Measurements from ENCODE around the gene NTPCR. TPM values are rescaled to one million over a fixed set of nuclear protein-coding genes. Genes with fewer than 3 reads are reported as not detected.

Gene NTPCR
- total RNA-seq, 1 donor from 2014 or later: 57.1 TPM

GRCh38 chr1:232937741-232938375 lies 12.6 kb upstream of the NTPCR start:
- peaks cover 2% of the 10 kb centered on the region for H3K27me3 Mint-ChIP-seq (ENCODE audit: unreplicated experiment)
- peaks cover 14% of the 10 kb centered on the region for H3K4me1 Mint-ChIP-seq (ENCODE audit: unreplicated experiment)

DNA sequence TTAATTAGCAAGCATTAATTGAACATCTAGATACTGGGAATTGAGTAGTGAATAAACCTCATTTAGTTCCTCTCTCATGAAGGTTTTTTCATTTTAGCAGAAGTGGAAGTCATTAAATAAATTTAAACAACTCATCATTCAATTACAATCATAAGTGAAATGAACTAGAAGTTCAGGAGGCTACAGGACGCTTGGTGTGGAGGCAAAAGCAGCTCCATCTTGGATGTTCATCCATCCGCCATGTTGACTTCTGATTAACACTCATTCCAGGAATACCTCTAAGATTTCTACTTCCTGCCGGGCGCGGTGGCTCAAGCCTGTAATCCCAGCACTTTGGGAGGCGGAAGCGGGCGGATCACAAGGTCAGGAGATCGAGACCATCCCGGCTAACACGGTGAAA lies 11.5 kb upstream of the NTPCR start:
- Mint-ChIP-seq H3K27ac (ENCODE audit: unreplicated experiment) (no peak overlapping the region), H3K36me3 (ENCODE audit: low read depth, unreplicated experiment) (no peaks in the 10 kb centered on the region), H3K27me3 (ENCODE audit: unreplicated experiment) (peaks cover 2% of the 10 kb centered on the region), H3K4me1 (ENCODE audit: unreplicated experiment) (peaks cover 19% of the 10 kb centered on the region), H3K9me3 (ENCODE audit: unreplicated experiment) (no peaks in the 10 kb centered on the region), H3K4me3 (ENCODE audit: unreplicated experiment) (no peak overlapping the region)
- no peak for TF ChIP-seq CTCF (IDR thresholded peaks at IDR 0.05; ENCODE audit: unreplicated experiment)
- no peak for DNase-seq (ENCODE audit: low spot score)

More at GRCh38 chr1:232937741-232938375, 12.6 kb upstream of the NTPCR start:
- no peak overlapping the region for H3K4me3 Mint-ChIP-seq (ENCODE audit: unreplicated experiment)
- no peak for DNase-seq (ENCODE audit: low spot score)
- no peak overlapping the region for H3K27ac Mint-ChIP-seq (ENCODE audit: unreplicated experiment)
- no peaks in the 10 kb centered on the region for H3K9me3 Mint-ChIP-seq (ENCODE audit: unreplicated experiment)
- H3K36me3 Mint-ChIP-seq (ENCODE audit: low read depth, unreplicated experiment): no peaks in the 10 kb centered on the region
- no peak for TF ChIP-seq CTCF (IDR thresholded peaks at IDR 0.05; ENCODE audit: unreplicated experiment)

DNA sequence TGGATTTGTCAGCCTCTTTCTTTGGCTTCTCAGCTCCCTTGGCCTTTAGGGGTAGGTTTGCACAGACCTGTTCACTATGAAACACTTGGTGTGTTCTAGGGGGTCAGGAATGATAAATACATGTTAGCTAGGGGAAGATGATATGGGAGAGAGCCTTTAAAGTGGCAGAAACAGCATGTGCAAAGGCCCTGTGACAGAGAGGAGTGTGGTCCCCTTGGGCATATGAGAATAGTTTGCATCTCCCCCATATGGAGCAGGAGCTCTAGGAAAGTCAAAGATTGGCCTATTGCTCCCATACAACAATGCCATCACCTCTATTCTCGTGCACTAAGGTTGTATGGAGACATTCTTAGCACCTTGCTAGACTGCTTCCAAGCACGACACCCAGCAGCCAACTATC lies 10.7 kb upstream of the NTPCR start:
- DNase-seq (ENCODE audit: low spot score): no peak
- H3K4me1 Mint-ChIP-seq (ENCODE audit: unreplicated experiment): peaks cover 19% of the 10 kb centered on the region
- no peaks in the 10 kb centered on the region for H3K36me3 Mint-ChIP-seq (ENCODE audit: low read depth, unreplicated experiment)
- H3K9me3 Mint-ChIP-seq (ENCODE audit: unreplicated experiment): no peaks in the 10 kb centered on the region
- no peak overlapping the region for H3K27ac Mint-ChIP-seq (ENCODE audit: unreplicated experiment)
- no peak for TF ChIP-seq CTCF (IDR thresholded peaks at IDR 0.05; ENCODE audit: unreplicated experiment)
- H3K4me3 Mint-ChIP-seq (ENCODE audit: unreplicated experiment): no peak overlapping the region
- H3K27me3 Mint-ChIP-seq (ENCODE audit: unreplicated experiment): peaks cover 2% of the 10 kb centered on the region

- Mint-ChIP-seq H3K27me3 (ENCODE audit: unreplicated experiment) (peaks cover 2% of the 10 kb centered on the region), H3K4me3 (ENCODE audit: unreplicated experiment) (no peak overlapping the region), H3K27ac (ENCODE audit: unreplicated experiment) (no peak overlapping the region), H3K36me3 (ENCODE audit: low read depth, unreplicated experiment) (no peaks in the 10 kb centered on the region), H3K9me3 (ENCODE audit: unreplicated experiment) (no peaks in the 10 kb centered on the region), H3K4me1 (ENCODE audit: unreplicated experiment) (peaks cover 18% of the 10 kb centered on the region)
- DNase-seq (ENCODE audit: low spot score): no peak
- no peak for TF ChIP-seq CTCF (IDR thresholded peaks at IDR 0.05; ENCODE audit: unreplicated experiment)
These were observed 10.1 kb upstream of the NTPCR start for GRCh38 chr1:232940262-232940661.

DNA sequence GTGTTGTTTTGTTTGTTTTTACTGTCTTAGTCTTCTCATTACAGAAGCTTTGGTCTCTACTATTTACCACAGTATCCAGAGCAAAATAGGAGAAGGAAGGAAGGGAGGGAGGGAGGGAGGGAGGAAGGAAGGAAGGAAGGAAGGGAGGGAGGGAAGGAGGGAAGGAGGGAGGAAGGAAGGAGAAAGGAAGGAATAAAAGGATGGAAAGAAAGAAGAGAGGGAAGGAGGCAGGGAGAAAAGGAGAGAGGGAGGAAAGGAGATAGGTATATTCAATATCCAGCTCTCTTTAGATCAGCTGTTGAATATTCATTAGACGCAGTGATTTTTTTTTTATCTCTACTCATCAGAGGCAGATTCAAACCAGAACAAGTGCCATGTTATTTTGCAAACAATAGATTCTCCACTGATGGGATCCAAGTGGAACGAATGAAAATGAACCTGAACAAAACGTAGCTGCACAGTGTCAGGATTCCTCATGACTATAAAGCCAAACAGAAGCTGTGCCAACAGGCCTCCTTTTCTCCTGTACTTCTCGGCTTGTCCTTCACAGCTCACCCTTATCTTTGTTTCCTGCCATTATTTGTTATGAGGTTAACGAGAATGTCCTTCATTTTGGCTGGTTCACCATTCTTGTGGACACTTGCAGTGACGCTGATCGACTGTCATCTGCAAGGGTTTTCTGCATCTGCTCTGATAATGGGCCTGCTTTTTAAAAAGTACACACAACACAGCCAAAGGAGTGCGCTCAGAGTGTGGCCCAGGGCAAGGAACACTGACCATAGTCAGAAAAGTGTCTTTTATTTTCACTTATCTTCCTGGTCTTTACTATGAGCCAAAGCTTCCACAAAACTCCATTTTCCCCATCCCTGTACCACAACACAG lies 7.8 kb upstream of the NTPCR start:
- Mint-ChIP-seq H3K4me1 (ENCODE audit: unreplicated experiment) (peaks cover 18% of the 10 kb centered on the region), H3K27ac (ENCODE audit: unreplicated experiment) (no peak overlapping the region), H3K27me3 (ENCODE audit: unreplicated experiment) (peaks cover 4% of the 10 kb centered on the region), H3K36me3 (ENCODE audit: low read depth, unreplicated experiment) (no peaks in the 10 kb centered on the region), H3K4me3 (ENCODE audit: unreplicated experiment) (no peak overlapping the region), H3K9me3 (ENCODE audit: unreplicated experiment) (no peaks in the 10 kb centered on the region)
- TF ChIP-seq CTCF (IDR thresholded peaks at IDR 0.05; ENCODE audit: unreplicated experiment): no peak
- DNase-seq (ENCODE audit: low spot score): no peak

Data from endothelial cell (in vitro differentiated cells).